ENCODE measurements around the gene VEPH1. TPM values are rescaled to one million over a fixed set of nuclear protein-coding genes. Genes with fewer than 3 reads are reported as not detected.
"Not testable (repeated sequence)": the region's sequence is repeated elsewhere in the genome, so short reads cannot be mapped to it uniquely, and the experiment has no call there.

VEPH1 gene
- total and polyA plus RNA-seq, 3 donors from 2014 or later = 2.7 to 8.1 (median 3.0) TPM

DNA sequence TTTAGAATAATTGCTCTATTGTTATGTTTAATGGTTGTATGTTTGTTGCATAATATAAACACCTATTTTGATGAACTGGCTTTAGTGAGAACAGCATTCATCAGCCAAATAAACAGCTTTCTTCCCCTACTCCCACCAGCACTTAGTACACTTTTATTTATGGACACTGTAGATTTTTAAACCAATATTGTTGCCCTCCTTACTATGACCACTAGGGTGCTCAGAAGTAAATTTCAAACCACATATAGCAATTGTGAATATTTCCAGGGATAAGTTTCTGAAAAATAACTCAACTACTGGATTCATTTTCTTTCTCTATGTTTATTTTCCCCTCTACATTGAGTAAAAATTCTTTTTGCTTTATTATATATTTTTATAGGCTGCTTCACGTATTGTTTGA lies 151.2 kb downstream of the VEPH1 start:
- H3K4me1 ChIP-seq = no peaks in the 10 kb centered on the region
- WGBS, 2 donors = 40 to 93% methylated on average over 1 of the region's 1 CpG
- DNase-seq = no peak
- no peak overlapping the region for H3K4me3 ChIP-seq
- H3K9me3 ChIP-seq = no peaks in the 10 kb centered on the region
- no peaks in the 10 kb centered on the region for H3K36me3 ChIP-seq (ENCODE audit: low read depth, missing control alignments)
- H3K27ac ChIP-seq = no peak overlapping the region
- H3K27me3 ChIP-seq = no peaks in the 10 kb centered on the region
- intact Hi-C loops (cut with DNase I; ENCODE audit: low total_unique reads) = no loop called here
- TF ChIP-seq CTCF (IDR thresholded peaks at IDR 0.05) = peak in 1 of 3 experiments; percentile 37
- TF ChIP-seq POLR2A (IDR thresholded peaks at IDR 0.05) = no peak

DNA sequence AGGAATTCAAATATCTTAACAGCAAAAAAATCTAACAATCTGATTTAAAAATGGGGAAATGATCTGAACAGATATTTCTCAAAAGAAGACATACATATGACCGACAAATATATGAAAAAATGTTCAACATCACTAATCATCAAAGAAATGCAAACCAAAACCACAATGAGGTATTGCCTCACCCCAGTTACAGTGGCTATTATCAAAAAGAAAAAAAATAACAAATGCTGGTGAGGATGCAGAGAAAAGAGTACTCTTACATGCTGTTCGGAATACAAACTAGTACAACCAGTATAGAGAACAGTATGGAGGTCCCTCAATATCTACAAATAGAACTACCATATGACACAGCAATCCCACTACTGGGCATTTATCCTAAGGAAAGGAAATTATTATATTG lies 152.6 kb downstream of the VEPH1 start:
- H3K36me3 ChIP-seq (ENCODE audit: low read depth, missing control alignments); H3K4me1 ChIP-seq; DNase-seq; H3K27ac ChIP-seq; H3K9me3 ChIP-seq; H3K4me3 ChIP-seq; H3K27me3 ChIP-seq; intact Hi-C loops (cut with DNase I; ENCODE audit: low total_unique reads): not testable (repeated sequence)
- WGBS, 2 donors = 66 to 97% methylated on average over 2 of the region's 2 CpGs

DNA sequence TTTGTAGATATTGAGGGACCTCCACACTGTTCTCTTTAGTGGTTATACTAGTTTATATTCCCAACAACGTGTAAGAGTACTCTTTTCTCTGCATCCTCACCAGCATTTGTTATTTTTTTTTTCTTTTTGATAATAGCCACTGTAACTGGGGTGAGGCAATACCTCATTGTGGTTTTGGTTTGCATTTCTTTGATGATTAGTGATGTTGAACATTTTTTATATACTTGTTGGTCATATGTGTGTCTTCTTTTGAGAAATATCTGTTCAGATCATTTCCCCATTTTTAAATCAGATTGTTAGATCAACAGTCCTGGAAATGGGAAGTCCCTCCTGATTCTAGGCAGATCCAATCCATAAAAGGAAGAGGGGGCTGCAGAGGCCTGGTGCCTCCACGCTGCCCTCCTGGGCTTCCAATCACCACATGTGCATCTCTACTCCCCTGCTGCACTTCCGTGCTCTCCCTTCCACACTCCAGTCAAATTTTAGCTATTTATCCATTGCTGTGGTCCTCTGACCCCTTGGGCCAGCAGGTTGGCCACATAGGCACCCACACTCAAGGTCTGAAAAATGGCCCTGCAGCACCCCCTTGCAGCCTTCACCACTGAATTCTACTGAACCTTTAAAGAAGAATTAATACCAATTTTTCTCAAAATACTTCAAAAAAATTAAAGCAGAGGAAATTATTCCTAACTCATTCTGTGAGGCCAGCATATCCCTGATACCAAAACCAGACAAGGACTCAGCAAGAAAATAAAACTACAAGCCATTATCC lies 154.7 kb downstream of the VEPH1 start:
- H3K4me3 ChIP-seq; intact Hi-C loops (cut with DNase I; ENCODE audit: low total_unique reads); H3K36me3 ChIP-seq (ENCODE audit: low read depth, missing control alignments); H3K27me3 ChIP-seq; H3K9me3 ChIP-seq; DNase-seq; H3K27ac ChIP-seq; H3K4me1 ChIP-seq: not testable (repeated sequence)
- 82 to 88% methylated on average over 3 of the region's 3 CpGs for WGBS, 2 donors

DNA sequence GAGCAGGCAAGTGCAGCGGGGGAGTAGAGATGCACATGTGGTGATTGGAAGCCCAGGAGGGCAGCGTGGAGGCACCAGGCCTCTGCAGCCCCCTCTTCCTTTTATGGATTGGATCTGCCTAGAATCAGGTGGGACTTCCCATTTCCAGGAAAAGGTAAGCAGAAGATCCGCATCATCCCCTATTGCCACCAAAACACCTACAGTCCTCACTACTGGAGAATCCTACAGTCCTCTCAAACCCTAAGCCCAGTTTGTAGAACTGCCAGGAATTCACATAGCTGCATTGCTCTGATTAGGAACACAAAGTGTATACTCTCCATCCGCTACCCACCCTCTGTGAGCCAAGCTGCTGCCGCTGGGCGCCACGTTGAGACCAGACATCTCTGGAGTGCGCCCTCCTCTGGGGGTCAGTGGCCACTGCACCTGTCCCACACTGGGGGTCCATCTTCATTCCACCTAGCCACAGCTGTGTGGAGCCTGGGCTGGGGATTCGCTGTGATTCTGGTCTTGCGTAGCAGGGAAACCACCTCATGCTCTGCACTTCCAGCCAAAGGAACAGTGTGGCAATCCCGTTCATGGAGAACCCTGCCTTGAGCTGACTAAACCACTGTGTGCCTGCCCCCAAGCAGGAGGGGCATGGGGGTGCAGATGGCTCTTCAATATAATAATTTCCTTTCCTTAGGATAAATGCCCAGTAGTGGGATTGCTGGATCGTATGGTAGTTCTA lies 155.5 kb downstream of the VEPH1 start:
- Histone ChIP-seq H3K36me3 (ENCODE audit: low read depth, missing control alignments) (no peaks in the 10 kb centered on the region), H3K27ac (no peak overlapping the region), H3K4me1 (no peaks in the 10 kb centered on the region), H3K4me3 (no peak overlapping the region), H3K9me3 (no peaks in the 10 kb centered on the region), H3K27me3 (no peaks in the 10 kb centered on the region)
- 62 to 71% methylated on average over 6 to 12 of the region's 12 CpGs for WGBS, 2 donors
- DNase-seq = peak; percentile 46
- no peak for TF ChIP-seq POLR2A (IDR thresholded peaks at IDR 0.05)
- peak in 2 of 3 experiments; percentile 15 to 38 for TF ChIP-seq CTCF (IDR thresholded peaks at IDR 0.05)
- intact Hi-C loops (cut with DNase I; ENCODE audit: low total_unique reads) = no loop called here

DNA sequence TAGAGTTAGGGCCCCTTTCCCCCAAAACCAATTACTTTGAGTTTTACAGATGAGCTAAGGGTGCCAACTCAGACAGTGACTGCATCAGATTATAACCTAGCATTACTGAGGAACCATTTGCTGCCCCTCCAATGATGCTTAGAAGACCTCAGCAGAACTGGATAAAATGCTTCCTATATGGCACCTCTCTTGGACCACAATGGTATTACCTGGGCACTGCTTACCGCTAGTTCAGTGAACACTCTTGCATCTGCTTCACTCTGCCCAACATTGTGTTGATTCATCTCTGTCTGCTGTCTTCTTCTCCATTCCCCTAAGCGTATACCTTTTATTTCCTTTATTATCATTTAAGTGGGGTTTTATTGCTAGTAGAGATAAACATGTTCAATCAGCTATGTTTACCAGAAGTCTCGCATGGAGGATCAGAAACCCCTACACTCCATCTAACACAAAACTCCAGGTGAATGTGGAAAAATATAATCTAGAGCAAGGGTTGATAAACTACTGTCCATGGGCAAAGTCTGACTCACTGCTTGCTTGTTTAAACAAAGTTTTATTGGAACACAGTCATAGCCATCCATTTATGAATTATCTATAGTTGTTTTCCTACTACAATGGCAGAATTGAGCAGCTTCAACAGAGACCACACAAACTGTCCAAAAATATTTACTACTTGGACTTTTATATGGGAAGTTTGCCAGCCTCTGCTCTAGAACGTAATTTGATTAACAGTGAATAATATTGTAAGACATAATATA lies 166.8 kb downstream of the VEPH1 start:
- no peak overlapping the region for H3K4me3 ChIP-seq
- intact Hi-C loops (cut with DNase I; ENCODE audit: low total_unique reads) = no loop called here
- H3K9me3 ChIP-seq = no peaks in the 10 kb centered on the region
- no peak overlapping the region for H3K27ac ChIP-seq
- WGBS, 2 donors = 85 to 90% methylated on average over 4 of the region's 4 CpGs
- no peaks in the 10 kb centered on the region for H3K27me3 ChIP-seq
- no peaks in the 10 kb centered on the region for H3K4me1 ChIP-seq
- TF ChIP-seq CTCF (IDR thresholded peaks at IDR 0.05) (no peak), POLR2A (IDR thresholded peaks at IDR 0.05) (no peak)
- DNase-seq = no peak
- no peaks in the 10 kb centered on the region for H3K36me3 ChIP-seq (ENCODE audit: low read depth, missing control alignments)

Data from testis (tissue), 3 donors.